GM23338 (cell line): Measurements from ENCODE around the gene PVALEF. TPM values are rescaled to one million over a fixed set of nuclear protein-coding genes. Genes with fewer than 3 reads are reported as not detected.

Experiments used
- ATAC-seq: fragments of 200-7000 bp; cut with Tn5 transposase; 3 replicates; pipeline ENCODE4 v1.9.1; 2020
- DNase-seq: peaks from one replicate; pipeline ENCODE4 v3.0.0-alpha.2; 2015; ENCODE audit warnings: low spot score
- H2AFZ ChIP-seq: fragments of 200-600 bp; sonication (generic); 2 replicates; pipeline ENCODE4 v1.8.0; 2016; ENCODE audit warnings: antibody characterized with exemption, mild to moderate bottlenecking, moderate library complexity
- H3F3A ChIP-seq: fragments of 200-600 bp; sonication (generic); replicated peaks from 2 replicates; pipeline ENCODE4 v1.8.0; 2017; ENCODE audit warnings: antibody characterized with exemption, mixed run types, low read depth
- H3K27ac ChIP-seq: fragments of 200-600 bp; sonication (generic); 2 replicates; pipeline ENCODE4 v1.6.1; 2016; ENCODE audit warnings: low read depth
- H3K27me3 ChIP-seq: fragments of 200-600 bp; sonication (generic); 2 replicates; pipeline ENCODE4 v1.8.0; 2016; ENCODE audit warnings: mild to moderate bottlenecking, mixed run types, moderate library complexity; ENCODE audit not compliant: insufficient read depth
- H3K36me3 ChIP-seq: fragments of 200-600 bp; sonication (generic); 2 replicates; pipeline ENCODE4 v1.8.0; 2016; ENCODE audit warnings: mild to moderate bottlenecking; ENCODE audit not compliant: insufficient read depth
- H3K4me1 ChIP-seq: fragments of 200-600 bp; sonication (generic); 2 replicates; pipeline ENCODE4 v1.8.0; 2016; ENCODE audit warnings: mild to moderate bottlenecking, moderate library complexity; ENCODE audit not compliant: insufficient read depth
- H3K4me2 ChIP-seq: fragments of 200-600 bp; sonication (generic); 2 replicates; pipeline ENCODE4 v1.7.1; 2017; ENCODE audit warnings: mixed run types
- H3K4me3 ChIP-seq: fragments of 200-600 bp; sonication (generic); 2 replicates; pipeline ENCODE4 v1.6.1; 2016; ENCODE audit warnings: mixed run types
- H3K79me2 ChIP-seq: fragments of 200-600 bp; sonication (generic); replicated peaks from 2 replicates; pipeline ENCODE4 v1.8.0; 2017; ENCODE audit warnings: mild to moderate bottlenecking; ENCODE audit not compliant: insufficient read depth
- H3K9me2 ChIP-seq: fragments of 200-600 bp; sonication (generic); 2 replicates; pipeline ENCODE4 v1.8.0; 2017; ENCODE audit not compliant: insufficient read depth
- H4K20me1 ChIP-seq: fragments of 200-600 bp; sonication (generic); replicated peaks from 2 replicates; pipeline ENCODE4 v1.8.0; 2017; ENCODE audit warnings: mild to moderate bottlenecking; ENCODE audit not compliant: insufficient read depth
- H3K27ac Mint-ChIP-seq: 2 replicates; pipeline ENCODE4 v1.8.0; 2020; ENCODE audit warnings: inconsistent platforms, mild to moderate bottlenecking, moderate library complexity, mixed read lengths
- H3K27me3 Mint-ChIP-seq: 3 replicates; pipeline ENCODE4 v1.8.0; 2022; ENCODE audit warnings: low read depth, mild to moderate bottlenecking, moderate library complexity, mixed read lengths, inconsistent platforms; ENCODE audit not compliant: insufficient read depth, poor library complexity
- H3K36me3 Mint-ChIP-seq: 3 replicates; pipeline ENCODE4 v1.8.0; 2021; ENCODE audit warnings: low read depth, mild to moderate bottlenecking, inconsistent platforms, moderate library complexity, mixed read lengths
- H3K4me1 Mint-ChIP-seq: 3 replicates; pipeline ENCODE4 v1.8.0; 2020; ENCODE audit warnings: mild to moderate bottlenecking, inconsistent platforms, mixed read lengths
- H3K4me3 Mint-ChIP-seq: 3 replicates; pipeline ENCODE4 v1.8.0; 2021; ENCODE audit warnings: moderate library complexity, mild to moderate bottlenecking, inconsistent platforms, mixed read lengths
- H3K9me3 Mint-ChIP-seq: 3 replicates; pipeline ENCODE4 v1.8.0; 2020; ENCODE audit warnings: moderate library complexity, mild to moderate bottlenecking, inconsistent platforms, mixed read lengths
- CREB1 ChIP-seq: fragments of 250-450 bp; sonication (Bioruptor Pico); IDR thresholded peaks from 2 replicates; pipeline ENCODE4 v1.5.0; 2020; ENCODE audit warnings: low read depth, mild to moderate bottlenecking, moderate library complexity
- EZH2 ChIP-seq: fragments of 200-600 bp; sonication (generic); IDR thresholded peaks from one replicate; pipeline ENCODE4 v1.8.0; 2017; ENCODE audit warnings: antibody characterized with exemption, mild to moderate bottlenecking, low read depth; ENCODE audit not compliant: unreplicated experiment
- EZH2phosphoT487 ChIP-seq: fragments of 200-600 bp; sonication (generic); IDR thresholded peaks from one replicate; pipeline ENCODE4 v1.8.1; 2018; ENCODE audit warnings: antibody characterized with exemption; ENCODE audit not compliant: unreplicated experiment
- STAT1 ChIP-seq: IDR thresholded peaks from one replicate; pipeline ENCODE4 v1.6.1; 2016; ENCODE audit warnings: antibody characterized with exemption; ENCODE audit not compliant: unreplicated experiment
- ZNF331 ChIP-seq: fragments of 250-450 bp; sonication (Bioruptor Pico); IDR thresholded peaks from 2 replicates; pipeline ENCODE4 v1.5.0; 2020; ENCODE audit warnings: low read depth, mild to moderate bottlenecking, moderate library complexity
- polyA plus RNA-seq: library from polyadenylated mRNA; unstranded; fragments of >200 nt; fragmentation: Nextera tagmentation; extraction: Ambion mirVana; gene quantifications from 2 replicates; pipeline ENCODE4 v1.2.1, GENCODE V29; 2016
- total RNA-seq: library from RNA; depleted of rRNA; stranded (reverse); fragments of >200 nt; shearing (Covaris generic); gene quantifications from 2 replicates; pipeline ENCODE4 v1.2.3, GENCODE V29; 2014
- TF ChIP-seq, protein P1 (sequence below): fragments of 250-450 bp; sonication (Bioruptor Pico); IDR thresholded peaks from 2 replicates; pipeline ENCODE4 v1.5.0; 2020; ENCODE audit warnings: mild to moderate bottlenecking, moderate library complexity
- TF ChIP-seq, protein P2 (sequence below), 2 experiments: fragments of 200-600 bp in 1 of 2; sonication (generic) in 1 of 2; conservative IDR thresholded peaks; 2 replicates each; pipeline versions ENCODE4 v1.5.1 to v1.6.1; 2016 to 2017; ENCODE audit warnings: antibody characterized with exemption in 2 of 2, low read depth in 2 of 2, mild to moderate bottlenecking in 2 of 2, moderate library complexity in 1 of 2

The PVALEF gene
- total and polyA plus RNA-seq, 2 experiments from 2014 or later: not detected

DNA sequence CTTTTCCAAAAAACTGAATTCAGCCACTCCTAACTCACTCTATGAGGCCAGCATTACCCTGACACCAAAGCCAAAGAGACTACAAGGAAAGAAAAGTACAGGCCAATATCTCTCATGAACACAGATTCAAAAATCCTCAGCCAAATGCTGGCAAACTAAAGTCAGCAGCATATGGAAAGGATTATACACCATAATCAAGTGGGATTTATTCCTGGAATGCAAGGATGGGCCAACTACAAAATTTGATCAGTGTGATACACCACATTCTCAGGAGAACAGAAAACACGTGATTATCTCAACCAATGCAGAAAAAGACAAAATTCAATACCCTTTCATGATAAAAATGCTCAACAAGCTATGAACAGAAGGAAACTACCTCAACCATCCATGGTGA lies 8.5 kb downstream of the PVALEF start (continued):
- TF ChIP-seq, protein P1, sequence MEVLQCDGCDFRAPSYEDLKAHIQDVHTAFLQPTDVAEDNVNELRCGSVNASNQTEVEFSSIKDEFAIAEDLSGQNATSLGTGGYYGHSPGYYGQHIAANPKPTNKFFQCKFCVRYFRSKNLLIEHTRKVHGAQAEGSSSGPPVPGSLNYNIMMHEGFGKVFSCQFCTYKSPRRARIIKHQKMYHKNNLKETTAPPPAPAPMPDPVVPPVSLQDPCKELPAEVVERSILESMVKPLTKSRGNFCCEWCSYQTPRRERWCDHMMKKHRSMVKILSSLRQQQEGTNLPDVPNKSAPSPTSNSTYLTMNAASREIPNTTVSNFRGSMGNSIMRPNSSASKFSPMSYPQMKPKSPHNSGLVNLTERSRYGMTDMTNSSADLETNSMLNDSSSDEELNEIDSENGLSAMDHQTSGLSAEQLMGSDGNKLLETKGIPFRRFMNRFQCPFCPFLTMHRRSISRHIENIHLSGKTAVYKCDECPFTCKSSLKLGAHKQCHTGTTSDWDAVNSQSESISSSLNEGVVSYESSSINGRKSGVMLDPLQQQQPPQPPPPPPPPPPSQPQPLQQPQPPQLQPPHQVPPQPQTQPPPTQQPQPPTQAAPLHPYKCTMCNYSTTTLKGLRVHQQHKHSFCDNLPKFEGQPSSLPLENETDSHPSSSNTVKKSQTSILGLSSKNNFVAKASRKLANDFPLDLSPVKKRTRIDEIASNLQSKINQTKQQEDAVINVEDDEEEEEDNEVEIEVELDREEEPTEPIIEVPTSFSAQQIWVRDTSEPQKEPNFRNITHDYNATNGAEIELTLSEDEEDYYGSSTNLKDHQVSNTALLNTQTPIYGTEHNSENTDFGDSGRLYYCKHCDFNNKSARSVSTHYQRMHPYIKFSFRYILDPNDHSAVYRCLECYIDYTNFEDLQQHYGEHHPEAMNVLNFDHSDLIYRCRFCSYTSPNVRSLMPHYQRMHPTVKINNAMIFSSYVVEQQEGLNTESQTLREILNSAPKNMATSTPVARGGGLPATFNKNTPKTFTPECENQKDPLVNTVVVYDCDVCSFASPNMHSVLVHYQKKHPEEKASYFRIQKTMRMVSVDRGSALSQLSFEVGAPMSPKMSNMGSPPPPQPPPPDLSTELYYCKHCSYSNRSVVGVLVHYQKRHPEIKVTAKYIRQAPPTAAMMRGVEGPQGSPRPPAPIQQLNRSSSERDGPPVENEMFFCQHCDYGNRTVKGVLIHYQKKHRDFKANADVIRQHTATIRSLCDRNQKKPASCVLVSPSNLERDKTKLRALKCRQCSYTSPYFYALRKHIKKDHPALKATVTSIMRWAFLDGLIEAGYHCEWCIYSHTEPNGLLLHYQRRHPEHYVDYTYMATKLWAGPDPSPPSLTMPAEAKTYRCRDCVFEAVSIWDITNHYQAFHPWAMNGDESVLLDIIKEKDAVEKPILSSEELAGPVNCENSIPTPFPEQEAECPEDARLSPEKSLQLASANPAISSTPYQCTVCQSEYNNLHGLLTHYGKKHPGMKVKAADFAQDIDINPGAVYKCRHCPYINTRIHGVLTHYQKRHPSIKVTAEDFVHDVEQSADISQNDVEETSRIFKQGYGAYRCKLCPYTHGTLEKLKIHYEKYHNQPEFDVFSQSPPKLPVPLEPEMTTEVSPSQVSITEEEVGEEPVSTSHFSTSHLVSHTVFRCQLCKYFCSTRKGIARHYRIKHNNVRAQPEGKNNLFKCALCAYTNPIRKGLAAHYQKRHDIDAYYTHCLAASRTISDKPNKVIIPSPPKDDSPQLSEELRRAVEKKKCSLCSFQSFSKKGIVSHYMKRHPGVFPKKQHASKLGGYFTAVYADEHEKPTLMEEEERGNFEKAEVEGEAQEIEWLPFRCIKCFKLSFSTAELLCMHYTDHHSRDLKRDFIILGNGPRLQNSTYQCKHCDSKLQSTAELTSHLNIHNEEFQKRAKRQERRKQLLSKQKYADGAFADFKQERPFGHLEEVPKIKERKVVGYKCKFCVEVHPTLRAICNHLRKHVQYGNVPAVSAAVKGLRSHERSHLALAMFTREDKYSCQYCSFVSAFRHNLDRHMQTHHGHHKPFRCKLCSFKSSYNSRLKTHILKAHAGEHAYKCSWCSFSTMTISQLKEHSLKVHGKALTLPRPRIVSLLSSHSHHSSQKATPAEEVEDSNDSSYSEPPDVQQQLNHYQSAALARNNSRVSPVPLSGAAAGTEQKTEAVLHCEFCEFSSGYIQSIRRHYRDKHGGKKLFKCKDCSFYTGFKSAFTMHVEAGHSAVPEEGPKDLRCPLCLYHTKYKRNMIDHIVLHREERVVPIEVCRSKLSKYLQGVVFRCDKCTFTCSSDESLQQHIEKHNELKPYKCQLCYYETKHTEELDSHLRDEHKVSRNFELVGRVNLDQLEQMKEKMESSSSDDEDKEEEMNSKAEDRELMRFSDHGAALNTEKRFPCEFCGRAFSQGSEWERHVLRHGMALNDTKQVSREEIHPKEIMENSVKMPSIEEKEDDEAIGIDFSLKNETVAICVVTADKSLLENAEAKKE (CRISPR knock-in tag): no peak
- TF ChIP-seq EZH2 (no peak), EZH2phosphoT487 (no peak), CREB1 (CRISPR knock-in tag) (no peak), ZNF331 (CRISPR knock-in tag) (no peak)
- TF ChIP-seq, protein P2, sequence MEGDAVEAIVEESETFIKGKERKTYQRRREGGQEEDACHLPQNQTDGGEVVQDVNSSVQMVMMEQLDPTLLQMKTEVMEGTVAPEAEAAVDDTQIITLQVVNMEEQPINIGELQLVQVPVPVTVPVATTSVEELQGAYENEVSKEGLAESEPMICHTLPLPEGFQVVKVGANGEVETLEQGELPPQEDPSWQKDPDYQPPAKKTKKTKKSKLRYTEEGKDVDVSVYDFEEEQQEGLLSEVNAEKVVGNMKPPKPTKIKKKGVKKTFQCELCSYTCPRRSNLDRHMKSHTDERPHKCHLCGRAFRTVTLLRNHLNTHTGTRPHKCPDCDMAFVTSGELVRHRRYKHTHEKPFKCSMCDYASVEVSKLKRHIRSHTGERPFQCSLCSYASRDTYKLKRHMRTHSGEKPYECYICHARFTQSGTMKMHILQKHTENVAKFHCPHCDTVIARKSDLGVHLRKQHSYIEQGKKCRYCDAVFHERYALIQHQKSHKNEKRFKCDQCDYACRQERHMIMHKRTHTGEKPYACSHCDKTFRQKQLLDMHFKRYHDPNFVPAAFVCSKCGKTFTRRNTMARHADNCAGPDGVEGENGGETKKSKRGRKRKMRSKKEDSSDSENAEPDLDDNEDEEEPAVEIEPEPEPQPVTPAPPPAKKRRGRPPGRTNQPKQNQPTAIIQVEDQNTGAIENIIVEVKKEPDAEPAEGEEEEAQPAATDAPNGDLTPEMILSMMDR (conservative IDR thresholded peaks at IDR 0.05; ENCODE audit: low read depth in 2 of 2): no peak

DNA sequence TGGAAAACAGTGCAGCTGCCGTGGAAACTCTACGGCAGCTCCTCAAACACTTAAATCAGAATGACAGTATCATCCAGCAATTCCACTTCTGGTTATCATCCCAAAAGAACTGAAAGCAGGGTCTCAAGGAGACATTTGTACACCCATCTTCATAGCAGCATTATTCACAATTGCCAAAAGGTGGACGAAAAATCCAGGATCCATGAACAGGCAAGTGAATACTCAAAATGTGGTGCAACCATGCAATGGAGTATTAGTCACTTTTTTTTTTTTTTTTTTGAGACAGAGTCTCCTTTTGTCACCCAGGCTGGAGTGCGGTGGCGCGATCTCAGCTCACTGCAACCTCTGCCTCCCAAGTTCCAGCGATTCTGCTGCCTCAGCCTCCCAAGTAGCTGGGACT lies 11.4 kb downstream of the PVALEF start:
- H3K27me3 Mint-ChIP-seq: peaks cover 3% of the 10 kb centered on the region
- no peaks in the 10 kb centered on the region for H3K9me2 ChIP-seq
- H3K27ac Mint-ChIP-seq: no peak overlapping the region
- H3K4me1 ChIP-seq: no peaks in the 10 kb centered on the region
- H3K4me1 Mint-ChIP-seq: no peaks in the 10 kb centered on the region
- ATAC-seq (no peak), DNase-seq (no peak)
- H3K4me2 ChIP-seq: no peak overlapping the region
- no peaks in the 10 kb centered on the region for H3K9me3 Mint-ChIP-seq
- H3F3A ChIP-seq: no peaks in the 10 kb centered on the region
- H3K4me3 ChIP-seq: no peak overlapping the region
- no peaks in the 10 kb centered on the region for H3K36me3 ChIP-seq
- no peaks in the 10 kb centered on the region for H3K79me2 ChIP-seq
- no peak overlapping the region for H3K4me3 Mint-ChIP-seq
- no peaks in the 10 kb centered on the region for H4K20me1 ChIP-seq
- no peak overlapping the region for H2AFZ ChIP-seq
- no peak overlapping the region for H3K27ac ChIP-seq
- no peaks in the 10 kb centered on the region for H3K27me3 ChIP-seq
- no peaks in the 10 kb centered on the region for H3K36me3 Mint-ChIP-seq
- TF ChIP-seq STAT1 (no peak), EZH2 (no peak)
- TF ChIP-seq, protein P1 (CRISPR knock-in tag): no peak
